GM21717 (cell line): ENCODE data around the gene SHANK3.

Experiments used
- ATAC-seq: cut with Tn5 transposase; IDR thresholded peaks from one replicate; pipeline ENCODE4 v1.9.1; 2021; ENCODE audit warnings: mild to moderate bottlenecking, moderate library complexity; ENCODE audit not compliant: unreplicated experiment

SHANK3 gene

GRCh38 chr22:50711446-50712340 lies 39.1 kb downstream of the SHANK3 start:
- ATAC-seq, result no peak

GRCh38 chr22:50712341-50713007 lies 39.9 kb downstream of the SHANK3 start:
- no peak for ATAC-seq

- ATAC-seq, result no peak
Observed at GRCh38 chr22:50713008-50713385, 40.4 kb downstream of the SHANK3 start.

- no peak for ATAC-seq
Observed at GRCh38 chr22:50713571-50714056, 41.0 kb downstream of the SHANK3 start.

GRCh38 chr22:50714150-50714549 lies 41.5 kb downstream of the SHANK3 start:
- no peak for ATAC-seq

GRCh38 chr22:50714631-50715179 lies 42.1 kb downstream of the SHANK3 start:
- no peak for ATAC-seq

- no peak for ATAC-seq
Observed at GRCh38 chr22:50715250-50715649, 42.6 kb downstream of the SHANK3 start.

- no peak for ATAC-seq
Observed at GRCh38 chr22:50715776-50716175, 43.2 kb downstream of the SHANK3 start.

GRCh38 chr22:50716290-50717024 lies 43.8 kb downstream of the SHANK3 start:
- no peak for ATAC-seq

- ATAC-seq, result no peak
Observed at GRCh38 chr22:50717709-50718351, 45.2 kb downstream of the SHANK3 start.

GRCh38 chr22:50718352-50718709 lies 45.7 kb downstream of the SHANK3 start:
- ATAC-seq, result no peak

- no peak for ATAC-seq
Observed at GRCh38 chr22:50719814-50720300, 47.2 kb downstream of the SHANK3 start.

- no peak for ATAC-seq
Observed at GRCh38 chr22:50720301-50721256, 48.0 kb downstream of the SHANK3 start.

- ATAC-seq, result no peak
Observed at GRCh38 chr22:50721257-50721844, 48.7 kb downstream of the SHANK3 start.

GRCh38 chr22:50722048-50722701 lies 49.6 kb downstream of the SHANK3 start:
- ATAC-seq, result no peak
